Esophagus muscularis mucosa (tissue), 4 donors: ENCODE measurements around the gene PIH1D2. TPM values are rescaled to one million over a fixed set of nuclear protein-coding genes. Genes with fewer than 3 reads are reported as not detected.
A peak's percentile ranks its signal among the peaks of the same experiment; 100 is the strongest.
"Not testable (repeated sequence)": the region's sequence is repeated elsewhere in the genome, so short reads cannot be mapped to it uniquely, and the experiment has no call there.

ENCODE experiments used
- DNase-seq: peaks from one replicate; pipeline ENCODE4 v3.0.0-alpha.2; 2017; ENCODE audit errors: extremely low spot score
- H3K27ac ChIP-seq, 4 donors: fragments of 200-600 bp; sonication (generic); replicated peaks in 1 of 4; 1 replicate in 3 of 4; 2 replicates in 1 of 4; pipeline ENCODE4 v1.5.1; 2016 to 2019; ENCODE audit warnings: mild to moderate bottlenecking in 1 of 4
- H3K27me3 ChIP-seq, 4 donors: fragments of 200-600 bp; sonication (generic); one replicate each; pipeline versions ENCODE4 v1.5.1 to v1.6.0; 2016 to 2019
- H3K36me3 ChIP-seq, 4 donors: fragments of 200-600 bp; sonication (generic); one replicate each; pipeline ENCODE4 v1.5.1; 2016 to 2019
- H3K4me1 ChIP-seq, 4 donors: fragments of 200-600 bp; sonication (generic); one replicate each; pipeline ENCODE4 v1.5.1; 2016 to 2019
- H3K4me3 ChIP-seq, 4 donors: fragments of 200-600 bp; sonication (generic); 1 replicate in 2 of 4; 2 replicates in 2 of 4; pipeline ENCODE4 v1.5.1; 2016 to 2019; ENCODE audit warnings: mild to moderate bottlenecking in 4 of 4, moderate library complexity in 1 of 4
- H3K9me3 ChIP-seq, 4 donors: fragments of 200-600 bp; sonication (generic); 1 replicate in 3 of 4; 2 replicates in 1 of 4; pipeline ENCODE4 v1.5.1; 2016 to 2019
- CTCF ChIP-seq, 3 experiments: fragments of 200-600 bp in 2 of 3; fragments of 450-650 bp in 1 of 3; sonication (generic) in 2 of 3; IDR thresholded peaks; one replicate each; pipeline ENCODE4 v1.5.1; 2017 to 2019; ENCODE audit warnings: antibody characterized with exemption in 3 of 3, mild to moderate bottlenecking in 2 of 3, moderate library complexity in 1 of 3
- EP300 ChIP-seq: sonication (generic); formaldehyde crosslinking; IDR thresholded peaks from one replicate; pipeline ENCODE4 v1.6.1; 2017; ENCODE audit warnings: antibody characterized with exemption
- POLR2A ChIP-seq: fragments of 450-650 bp; IDR thresholded peaks from one replicate; pipeline ENCODE4 v1.6.1; 2017; ENCODE audit warnings: antibody characterized with exemption, moderate library complexity, mild to moderate bottlenecking, low read depth
- POLR2AphosphoS5 ChIP-seq, 2 donors: sonication (generic); formaldehyde crosslinking; IDR thresholded peaks; one replicate each; pipeline ENCODE4 v1.6.1; 2017; ENCODE audit warnings: antibody characterized with exemption in 2 of 2
- WGBS: methylation state at CpG from one replicate; pipeline ENCODE4 v1.1.5; 2018; 5-methylcytosine and 5-hydroxymethylcytosine counted together
- intact Hi-C: fragments of 100-400 bp; cut with DNase I; formaldehyde crosslinking; loops from one replicate; pipeline ENCODE4 v1.15.1; 2023
- total RNA-seq, 4 donors: library from RNA; depleted of rRNA; stranded (reverse); fragments of >200 nt; gene quantifications; one replicate each; pipeline versions ENCODE4 v1.1.0 to v1.2.1, GENCODE V29; 2016

The PIH1D2 gene
- total RNA-seq, 4 donors from 2014 or later, result 0.83 to 1.5 (median 1.1) TPM

- Histone ChIP-seq H3K4me1 (no peaks in the 10 kb centered on the region), H3K27ac (no peak overlapping the region), H3K36me3 (peaks cover 30 to 86% (median 70%) of the 10 kb centered on the region in 4 donors), H3K27me3 (no peaks in the 10 kb centered on the region), H3K9me3 (no peaks in the 10 kb centered on the region), H3K4me3 (no peak overlapping the region)
- intact Hi-C loops, result no loop called here
- TF ChIP-seq POLR2A (no peak), POLR2AphosphoS5 (IDR thresholded peaks at IDR 0.05) (no peak), EP300 (no peak), CTCF (IDR thresholded peaks at IDR 0.05) (no peak)
- no peak for DNase-seq
These were observed 36.3 kb downstream of the PIH1D2 start for GRCh38 chr11:112037527-112037926.

- Histone ChIP-seq H3K27ac (no peak overlapping the region), H3K9me3 (no peaks in the 10 kb centered on the region), H3K4me3 (no peak overlapping the region), H3K36me3 (peaks cover 39 to 95% (median 74%) of the 10 kb centered on the region in 4 donors), H3K4me1 (no peaks in the 10 kb centered on the region), H3K27me3 (no peaks in the 10 kb centered on the region)
- TF ChIP-seq CTCF (IDR thresholded peaks at IDR 0.05), result no peak
- no peak for TF ChIP-seq POLR2AphosphoS5 (IDR thresholded peaks at IDR 0.05)
- TF ChIP-seq POLR2A, result no peak
- TF ChIP-seq EP300, result no peak
- intact Hi-C loops, result no loop called here
- DNase-seq, result no peak
- WGBS, result 83% methylated on average over 3 of the region's 3 CpGs
These were observed 39.9 kb downstream of the PIH1D2 start for GRCh38 chr11:112033902-112034301.

DNA sequence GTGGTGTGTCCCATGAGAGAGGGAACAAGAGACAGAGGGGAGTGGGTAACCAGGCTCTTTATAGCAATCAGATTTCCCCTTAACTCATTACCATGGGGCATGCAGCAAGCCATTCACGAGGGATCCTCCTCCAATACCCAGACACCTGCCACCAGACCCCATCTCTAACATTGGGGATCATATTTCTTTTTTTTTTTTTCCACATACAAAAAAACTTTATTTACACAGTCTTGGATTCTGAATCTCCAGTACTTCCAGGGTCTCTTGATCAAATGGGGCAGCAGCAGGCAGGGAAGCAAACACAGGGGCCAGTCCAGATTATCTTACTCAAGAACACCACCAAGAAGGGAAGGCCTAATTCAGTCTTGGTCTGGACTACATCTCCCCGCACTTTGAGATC is 44.4 kb downstream of the PIH1D2 start:
- no peak overlapping the region for H3K27ac ChIP-seq
- no peak for DNase-seq
- H3K27me3 ChIP-seq, result no peaks in the 10 kb centered on the region
- 87% methylated on average over 2 of the region's 2 CpGs for WGBS
- H3K9me3 ChIP-seq, result no peaks in the 10 kb centered on the region
- TF ChIP-seq CTCF (IDR thresholded peaks at IDR 0.05) (no peak), POLR2A (no peak), EP300 (no peak), POLR2AphosphoS5 (IDR thresholded peaks at IDR 0.05) (no peak)
- H3K4me3 ChIP-seq, result no peak overlapping the region
- intact Hi-C loops, result no loop called here
- peaks cover 5 to 16% (median 11%) of the 10 kb centered on the region in 4 donors for H3K4me1 ChIP-seq
- peaks cover 22 to 67% (median 53%) of the 10 kb centered on the region in 4 donors for H3K36me3 ChIP-seq

DNA sequence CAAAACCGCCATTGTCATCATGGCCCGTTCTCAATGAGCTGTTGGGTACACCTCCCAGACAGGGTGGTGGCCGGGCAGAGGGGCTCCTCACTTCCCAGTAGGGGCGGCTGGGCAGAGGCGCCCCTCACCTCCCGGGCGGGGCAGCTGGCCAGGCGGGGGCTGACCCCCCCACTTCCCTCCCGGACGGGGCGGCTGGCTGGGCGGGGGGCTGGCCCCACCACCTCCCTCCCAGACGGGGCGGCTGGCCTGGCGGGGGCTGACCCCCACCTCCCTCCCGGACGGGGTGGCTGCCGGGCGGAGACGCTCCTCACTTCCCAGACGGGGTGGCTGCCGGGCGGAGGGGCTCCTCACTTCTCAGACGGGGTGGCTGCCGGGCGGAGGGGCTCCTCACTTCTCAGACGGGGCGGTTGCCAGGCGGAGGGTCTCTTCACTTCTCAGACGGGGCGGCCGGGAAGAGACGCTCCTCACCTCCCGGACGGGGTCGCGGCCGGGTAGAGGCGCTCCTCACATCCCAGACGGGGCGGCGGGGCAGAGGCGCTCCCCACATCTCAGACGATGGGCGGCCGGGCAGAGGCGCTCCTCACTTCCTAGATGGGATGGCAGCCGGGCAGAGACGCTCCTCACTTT is 46.9 kb downstream of the PIH1D2 start:
- H3K27me3 ChIP-seq, H3K4me3 ChIP-seq, H3K27ac ChIP-seq, intact Hi-C loops, DNase-seq, H3K9me3 ChIP-seq: not testable (repeated sequence)
- Histone ChIP-seq H3K36me3 (peaks cover 22 to 53% (median 32%) of the 10 kb centered on the region in 4 donors), H3K4me1 (peaks cover 5 to 26% (median 19%) of the 10 kb centered on the region in 4 donors)
- no CpG with 5 or more reads among the region's 49 CpGs for WGBS

DNA sequence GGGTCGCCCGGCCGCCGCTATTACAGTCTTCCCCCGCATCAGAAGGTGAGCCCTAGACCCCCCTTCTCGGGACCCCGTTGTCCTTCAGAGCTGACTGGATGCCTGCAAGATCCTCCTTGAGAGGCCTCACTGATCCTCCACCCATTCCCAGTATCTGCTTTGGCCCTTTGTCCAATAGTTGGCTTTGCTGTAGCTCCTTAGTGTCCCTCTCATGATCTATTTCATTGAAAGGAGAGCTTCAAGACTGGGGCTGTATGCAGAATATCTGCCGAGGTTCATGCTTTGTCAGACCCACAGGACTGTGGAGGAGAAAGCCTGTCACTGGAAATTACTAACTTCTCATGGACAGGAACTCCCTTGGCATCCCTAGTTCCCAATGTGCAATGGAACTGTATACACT is 48.1 kb downstream of the PIH1D2 start:
- intact Hi-C loops, result no loop called here
- Histone ChIP-seq H3K9me3 (no peaks in the 10 kb centered on the region), H3K4me1 (peaks cover 5 to 26% (median 19%) of the 10 kb centered on the region in 4 donors), H3K27ac (peak overlapping the region; percentile 90 to 96 (median 92)), H3K27me3 (no peaks in the 10 kb centered on the region), H3K36me3 (peaks cover 22 to 53% (median 31%) of the 10 kb centered on the region in 4 donors), H3K4me3 (peak overlapping the region; percentile 70 to 95 (median 89))
- TF ChIP-seq POLR2AphosphoS5 (IDR thresholded peaks at IDR 0.05) (no peak), POLR2A (no peak), EP300 (no peak), CTCF (IDR thresholded peaks at IDR 0.05) (no peak)
- no peak for DNase-seq
- 0% methylated on average over 7 of the region's 8 CpGs for WGBS
